GM21423 (cell line): Measurements from ENCODE around the gene NINJ1.
A peak's percentile ranks its signal among the peaks of the same experiment; 100 is the strongest.
"Not testable (repeated sequence)": the region's sequence is repeated elsewhere in the genome, so short reads cannot be mapped to it uniquely, and the experiment has no call there.

Experiments used
- ATAC-seq: cut with Tn5 transposase; IDR thresholded peaks from one replicate; pipeline ENCODE4 v1.9.1; 2021; ENCODE audit warnings: mild to moderate bottlenecking, moderate library complexity; ENCODE audit not compliant: unreplicated experiment

The NINJ1 gene

DNA sequence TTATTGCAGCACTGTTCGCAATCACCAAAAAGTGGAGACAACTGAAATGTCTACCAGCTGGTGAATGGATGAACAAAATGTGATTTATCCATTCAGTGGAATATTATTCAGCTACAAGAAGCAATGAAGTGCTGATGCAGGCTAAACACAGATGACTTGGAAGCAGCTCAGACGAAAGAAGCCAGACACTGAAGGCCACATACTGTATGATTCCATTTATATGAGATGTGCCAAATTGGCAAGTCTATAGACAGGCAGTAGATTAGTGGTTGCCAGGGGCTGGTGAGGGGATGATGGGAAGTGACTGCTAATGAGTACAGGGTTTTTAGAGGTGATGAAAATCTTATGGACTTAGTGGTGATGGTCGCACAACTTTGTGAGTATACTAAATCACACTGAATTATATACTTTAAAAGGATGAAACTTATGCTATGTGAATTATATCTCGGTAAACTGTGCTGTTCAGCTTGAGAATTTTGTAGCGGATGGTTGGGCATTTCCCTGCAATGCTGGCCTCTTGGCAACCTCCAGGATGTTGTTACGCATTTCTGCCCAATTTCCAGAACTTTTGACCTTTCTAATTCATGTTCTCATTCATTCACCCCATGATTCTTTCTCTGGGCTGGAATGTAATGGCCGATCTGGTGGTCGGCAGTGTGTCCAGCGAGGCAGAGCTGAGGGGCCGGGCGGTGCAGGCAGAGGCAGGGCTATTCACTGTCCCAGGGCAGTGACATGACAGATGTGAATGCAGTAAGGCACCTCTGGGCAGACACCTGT lies 27.9 kb upstream of the NINJ1 start:
- no peak for ATAC-seq

DNA sequence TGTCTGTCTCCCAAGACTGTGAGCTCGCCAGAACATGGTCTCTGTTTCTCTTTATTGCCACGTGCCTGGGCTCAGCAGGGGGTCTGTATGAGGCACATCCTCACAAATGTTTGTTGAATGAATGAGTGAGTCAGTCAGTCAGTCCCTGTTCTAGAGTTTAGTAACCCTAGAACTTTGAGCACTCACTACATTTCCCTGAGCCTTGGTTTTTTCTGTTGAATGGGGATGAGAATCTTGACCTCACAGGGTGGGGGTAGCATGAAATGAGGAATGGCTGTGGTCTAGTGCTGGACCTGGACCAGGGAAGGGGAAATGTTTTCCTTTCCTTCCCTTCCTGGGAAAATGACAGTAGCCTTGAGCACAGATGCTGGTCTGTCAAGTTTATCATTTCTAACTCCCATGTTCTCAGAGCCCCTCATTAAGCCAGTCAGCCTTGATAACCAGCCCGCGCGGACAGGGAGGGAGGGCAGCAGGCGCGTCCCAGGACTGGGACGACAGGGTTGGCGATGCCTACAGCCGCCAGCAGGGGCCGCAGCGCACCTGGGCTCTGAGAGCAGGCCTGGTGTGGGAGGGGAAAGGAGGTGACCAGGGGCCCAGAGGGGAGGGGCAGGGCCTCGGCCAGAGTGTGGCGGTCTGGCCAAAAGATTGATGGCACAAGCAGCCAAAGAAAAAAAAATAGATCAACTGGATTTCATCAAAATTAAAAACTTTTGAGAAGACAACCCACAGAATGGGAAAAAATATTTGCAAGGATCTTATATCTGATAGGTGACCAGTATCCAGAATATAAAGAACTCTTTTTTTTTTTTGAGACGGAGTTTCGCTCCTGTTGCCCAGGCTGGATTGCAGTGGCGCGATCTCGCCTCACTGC lies 25.8 kb upstream of the NINJ1 start:
- ATAC-seq, result peak; percentile 83

DNA sequence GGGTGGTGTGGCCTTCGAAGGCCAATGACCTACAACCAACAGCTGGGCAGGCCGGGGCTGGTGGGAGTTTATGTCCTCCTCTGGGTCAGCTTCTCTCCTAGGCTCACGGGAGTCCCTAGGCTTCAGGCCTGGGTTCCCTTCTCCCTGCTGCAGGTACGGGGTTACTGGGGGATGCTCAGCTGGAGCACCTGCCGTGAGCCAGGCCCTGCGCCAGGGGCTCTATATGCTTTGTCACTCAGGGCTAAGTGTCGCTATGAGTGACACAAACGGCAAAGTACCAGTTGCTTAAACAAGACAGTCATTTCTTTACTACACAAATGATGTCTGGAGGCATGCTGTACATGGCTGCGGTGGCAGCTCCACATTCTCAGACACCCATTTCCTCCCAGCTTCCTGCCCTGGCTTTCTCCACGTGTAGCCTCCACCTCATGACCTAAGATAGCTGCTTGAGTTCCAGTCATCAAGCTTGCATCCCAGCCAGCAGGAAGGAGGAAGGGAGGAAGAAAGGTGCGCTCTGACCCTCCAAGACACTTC lies 22.5 kb upstream of the NINJ1 start:
- no peak for ATAC-seq

DNA sequence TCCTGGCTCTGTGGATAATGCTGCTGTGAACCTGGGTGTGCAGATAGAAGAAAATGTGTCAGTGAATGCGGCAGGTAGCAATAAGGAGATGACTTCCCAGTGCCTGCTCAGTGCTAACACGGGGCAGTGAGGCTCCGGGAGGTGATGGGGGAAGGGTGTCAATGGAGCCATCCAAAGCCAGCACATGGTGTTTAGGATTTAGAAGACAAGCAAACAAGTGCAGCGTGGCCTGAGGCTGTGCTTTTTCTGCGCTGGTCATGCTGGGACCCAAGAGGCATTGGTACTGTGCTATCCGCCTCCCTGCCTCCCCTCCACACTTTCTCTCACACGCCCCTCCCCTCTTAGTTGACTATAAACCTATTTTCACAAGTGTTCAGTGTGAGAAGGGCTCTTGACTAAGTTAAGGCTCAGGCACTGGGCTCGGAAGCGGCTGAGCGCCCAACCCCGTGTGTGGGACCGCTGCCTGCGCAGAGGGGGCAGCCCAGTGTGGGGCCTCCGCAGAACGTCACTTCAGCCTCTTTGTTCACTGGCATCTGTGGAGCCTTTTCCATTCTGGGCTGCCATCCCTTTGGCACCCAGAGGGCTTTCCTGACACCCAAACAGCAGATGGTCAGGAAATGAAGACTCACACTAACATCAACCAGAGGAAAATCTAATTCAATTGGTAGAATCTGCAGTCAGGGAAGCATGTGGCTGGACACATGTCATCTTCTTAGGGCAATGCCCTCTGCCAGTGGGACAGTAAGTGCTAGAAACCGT lies 21.8 kb upstream of the NINJ1 start:
- ATAC-seq, result no peak

DNA sequence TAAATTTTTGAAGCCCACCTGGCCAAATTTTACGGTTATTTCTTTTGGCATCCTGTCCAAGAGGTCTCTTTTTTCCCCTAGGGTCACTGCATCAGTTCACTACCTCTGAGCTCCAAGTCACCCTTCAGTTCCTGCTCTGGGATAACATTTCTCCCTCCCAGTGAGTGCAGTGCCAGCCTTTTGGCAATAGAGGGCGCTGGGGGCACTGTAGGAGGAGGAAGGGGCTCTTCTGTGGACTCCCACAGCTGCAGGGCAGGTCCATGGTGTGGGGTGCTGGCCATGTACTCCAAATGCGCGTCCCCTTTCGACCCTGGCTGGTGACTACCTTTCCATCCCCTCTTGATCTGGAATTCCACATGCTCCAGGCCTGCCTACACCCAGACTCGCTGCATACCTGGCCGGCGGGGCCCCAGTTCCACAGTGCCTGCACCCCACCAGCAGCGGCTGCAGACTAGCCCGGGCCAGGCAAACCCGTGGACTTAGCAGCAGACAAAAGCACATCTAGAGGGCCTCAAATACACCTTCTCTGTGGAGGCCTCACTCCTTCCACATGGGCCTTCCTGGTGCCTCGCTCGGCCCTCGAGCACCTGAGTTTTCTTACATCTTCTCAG lies 20.3 kb upstream of the NINJ1 start:
- ATAC-seq, result no peak

DNA sequence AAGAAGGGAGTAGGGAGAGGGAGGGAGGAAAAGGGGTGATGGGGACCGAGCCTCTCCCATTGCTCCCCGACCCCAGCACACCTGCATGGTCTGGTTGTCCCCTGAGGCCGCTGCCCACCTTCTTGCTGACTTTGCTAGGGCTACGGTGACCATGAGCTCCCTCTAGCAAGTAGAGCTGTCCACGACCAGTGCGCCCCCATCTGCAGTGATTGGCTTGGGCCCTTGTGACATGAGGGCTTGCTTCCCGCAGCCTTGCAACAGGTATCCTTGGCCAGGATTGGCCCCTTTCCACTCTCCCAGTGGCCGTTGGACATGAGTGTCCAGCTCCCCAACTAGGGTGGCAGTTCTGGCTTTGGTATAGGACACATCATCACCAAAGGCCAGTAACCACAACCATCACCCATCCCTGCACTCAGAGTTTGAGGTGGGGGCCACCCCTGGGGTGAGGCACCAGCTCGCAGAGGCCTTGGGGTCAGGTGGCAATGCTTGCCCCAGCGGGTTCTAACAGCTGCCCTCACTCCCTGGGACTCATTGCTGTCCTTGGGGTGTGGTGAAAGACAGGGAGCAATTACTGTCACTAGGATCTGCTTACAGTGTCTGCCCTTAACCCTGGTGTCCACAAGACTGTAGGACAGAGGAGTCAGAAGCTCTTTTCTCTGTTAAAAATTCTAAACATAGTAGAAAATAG lies 17.2 kb upstream of the NINJ1 start:
- ATAC-seq, result no peak

DNA sequence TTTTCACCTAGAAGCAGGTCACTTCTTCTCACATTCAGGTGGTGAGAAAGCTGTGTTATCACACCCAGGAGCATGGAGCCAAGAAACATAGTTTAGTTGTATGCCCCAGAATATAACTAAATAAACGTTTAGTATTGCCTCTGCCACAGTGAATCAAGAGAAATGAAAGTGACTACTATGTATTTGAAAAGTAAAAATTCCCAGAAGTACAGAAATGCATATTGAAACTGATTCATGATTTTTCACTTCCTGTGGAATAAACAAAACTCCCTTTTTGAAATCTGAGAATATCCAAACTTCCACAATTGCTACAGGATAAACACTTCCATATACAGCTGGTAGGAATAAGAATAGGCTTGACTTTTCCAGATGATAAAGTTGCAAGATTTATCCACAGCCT lies 15.3 kb upstream of the NINJ1 start:
- ATAC-seq, result no peak

DNA sequence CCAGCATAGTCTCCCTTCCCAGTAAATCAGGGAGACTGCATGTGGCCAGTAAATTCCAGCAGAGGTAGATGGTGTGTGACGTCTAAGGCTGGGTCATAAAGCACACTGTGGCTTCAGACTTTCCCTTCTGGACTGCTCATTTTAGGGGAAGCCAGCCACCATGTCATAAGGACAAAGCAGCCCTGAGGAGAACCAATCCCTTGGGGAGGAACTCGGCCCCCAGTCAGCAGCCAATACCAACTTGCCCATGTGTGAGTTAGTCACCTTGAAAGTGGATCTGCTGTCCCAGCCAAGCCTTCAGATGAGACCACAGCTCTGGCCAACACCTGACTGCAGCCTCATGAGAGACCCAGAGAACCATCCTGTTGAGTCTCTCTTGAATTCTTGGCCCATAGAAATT lies 14.7 kb upstream of the NINJ1 start:
- ATAC-seq, result no peak

DNA sequence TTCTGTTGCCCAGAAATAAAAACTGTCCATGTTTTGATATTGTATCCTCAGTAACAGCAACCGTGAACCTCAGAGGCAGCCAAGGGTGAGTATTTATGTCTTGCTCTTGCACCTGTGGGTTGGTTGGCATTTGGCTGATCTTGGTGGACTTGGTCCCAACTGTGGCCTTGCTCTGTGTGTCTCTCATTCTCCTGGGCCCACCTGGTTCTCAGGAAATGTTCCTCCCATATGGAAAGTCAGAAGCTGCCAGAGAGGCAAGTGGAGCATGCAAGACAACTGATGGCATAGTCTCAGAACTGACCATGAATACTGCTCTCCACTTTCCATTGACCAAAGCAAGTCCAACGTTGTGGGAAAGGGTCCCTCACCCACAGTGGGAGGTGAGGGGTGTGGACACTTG lies 13.6 kb upstream of the NINJ1 start:
- no peak for ATAC-seq

DNA sequence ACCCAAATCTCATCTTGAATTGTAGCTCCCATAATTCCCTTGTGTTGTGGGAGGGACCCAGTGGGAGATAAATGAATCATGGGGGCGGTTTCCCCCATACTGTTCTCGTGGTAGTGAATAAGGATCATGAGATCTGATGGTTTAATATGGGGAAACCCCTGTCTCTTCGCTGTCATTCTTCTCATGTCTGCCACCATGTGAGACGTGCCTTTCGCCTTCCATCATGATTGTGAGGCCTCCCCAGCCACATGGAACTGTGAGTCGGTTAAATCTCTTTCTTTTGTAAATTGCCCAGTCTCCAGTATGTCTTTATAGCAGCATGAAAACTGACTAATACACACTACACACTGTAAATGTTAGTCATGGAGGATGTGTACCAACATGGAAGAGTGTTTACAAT lies 12.6 kb upstream of the NINJ1 start:
- not testable (repeated sequence) for ATAC-seq

DNA sequence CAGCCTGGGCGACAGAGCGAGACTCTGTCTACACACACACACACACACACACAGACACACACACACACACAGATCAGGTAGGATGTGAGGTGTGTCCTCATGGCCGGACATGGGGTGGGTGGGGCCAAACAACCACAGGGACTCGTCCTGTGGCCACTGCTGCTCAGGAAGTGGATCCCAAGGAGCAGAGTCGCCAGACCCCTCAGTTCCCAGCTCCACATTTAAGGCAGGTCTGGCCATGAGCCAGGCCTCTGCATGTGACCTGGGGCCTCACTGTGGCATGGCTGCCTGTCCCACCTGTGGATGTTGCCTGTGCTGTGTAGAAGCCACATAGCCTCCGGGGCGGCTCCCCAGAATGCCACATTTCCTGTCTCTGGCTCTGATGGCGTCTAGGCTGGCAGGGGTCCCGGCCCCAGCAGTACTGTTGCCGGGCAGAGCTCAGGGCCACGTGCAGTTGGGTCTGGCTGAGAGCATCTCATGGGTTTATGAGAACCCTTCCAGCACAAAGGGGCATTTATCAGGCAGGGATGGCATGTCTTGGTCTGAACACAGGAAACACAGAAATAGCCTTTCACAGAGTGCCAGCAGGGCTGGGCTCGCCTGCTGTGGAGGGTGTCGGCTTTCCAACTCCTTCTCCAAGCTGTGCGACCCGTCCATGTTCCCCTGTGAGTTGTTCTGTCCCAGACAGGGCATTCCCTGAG lies 9.9 kb upstream of the NINJ1 start:
- no peak for ATAC-seq

DNA sequence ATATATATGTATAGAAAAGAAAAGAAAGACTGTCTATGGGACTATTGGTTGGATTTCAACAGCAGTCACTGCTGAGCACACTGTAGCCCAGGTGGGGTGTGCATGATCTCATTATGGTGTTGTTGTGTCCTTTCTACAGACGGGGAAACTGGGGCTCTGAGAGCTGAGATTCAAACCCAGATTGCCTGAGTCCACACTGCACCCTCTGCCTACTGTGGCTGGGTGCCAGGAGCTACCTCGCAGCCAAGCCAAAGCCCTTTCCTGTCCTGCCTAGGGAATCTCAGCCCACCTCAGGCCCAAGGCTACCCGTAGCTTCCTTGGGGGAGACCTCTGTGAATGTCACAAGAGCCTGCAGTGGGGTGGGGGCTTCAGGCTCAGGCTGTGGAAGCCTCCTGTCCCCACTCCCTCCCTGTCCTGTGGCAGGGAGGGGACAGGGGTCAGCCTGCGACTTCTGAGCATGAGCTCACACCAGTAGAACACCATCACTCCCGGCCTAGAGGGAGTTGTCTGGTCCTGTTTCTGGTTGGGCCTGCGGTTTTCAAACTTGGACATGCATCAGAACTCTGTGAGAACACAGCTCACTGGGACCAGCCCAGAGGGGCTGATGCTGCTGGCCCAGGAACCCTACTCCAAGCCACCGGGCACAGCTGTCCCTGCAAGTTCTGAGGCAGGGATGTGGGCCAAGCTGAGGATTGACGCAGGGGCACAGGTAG lies 7.9 kb upstream of the NINJ1 start:
- no peak for ATAC-seq

DNA sequence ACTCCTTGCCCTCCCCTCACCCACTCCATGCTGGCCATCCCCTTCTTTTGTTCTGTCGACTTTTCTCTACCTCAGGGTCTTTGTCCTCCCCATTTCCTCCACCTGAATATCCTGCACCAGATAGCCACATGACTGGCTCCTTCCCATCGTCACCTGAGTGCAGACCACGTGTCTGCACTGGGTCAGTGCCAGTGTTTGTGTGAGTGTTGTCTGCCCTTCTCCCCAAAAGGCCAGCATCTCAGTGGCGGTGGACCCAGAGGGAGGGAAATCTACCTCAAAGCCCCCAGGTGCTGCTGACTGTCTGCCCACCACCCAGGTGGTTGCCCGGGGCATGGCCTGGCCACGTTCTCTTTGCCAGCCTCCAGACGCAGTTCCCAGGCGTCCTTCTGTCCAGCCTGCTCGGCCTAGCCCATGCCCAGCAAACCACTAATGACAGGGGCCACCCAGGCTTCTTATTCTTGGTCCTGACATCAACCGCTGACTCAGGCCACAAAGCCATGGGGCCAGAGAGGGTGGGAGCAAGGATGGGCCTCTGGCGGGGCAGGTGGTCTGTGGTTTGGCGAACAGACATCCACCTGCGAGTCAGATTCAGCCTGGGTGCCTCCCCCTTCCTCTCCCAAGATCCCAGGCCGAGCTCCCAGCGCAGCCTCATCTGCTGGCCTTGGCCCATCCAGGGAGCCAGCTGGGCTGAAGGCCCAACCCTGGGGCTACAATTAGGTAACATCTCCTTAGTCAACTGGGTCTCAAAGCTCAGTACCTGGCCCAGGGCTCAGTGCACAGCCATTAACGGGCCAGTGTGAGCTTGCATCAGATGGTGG lies 5.5 kb upstream of the NINJ1 start:
- no peak for ATAC-seq

DNA sequence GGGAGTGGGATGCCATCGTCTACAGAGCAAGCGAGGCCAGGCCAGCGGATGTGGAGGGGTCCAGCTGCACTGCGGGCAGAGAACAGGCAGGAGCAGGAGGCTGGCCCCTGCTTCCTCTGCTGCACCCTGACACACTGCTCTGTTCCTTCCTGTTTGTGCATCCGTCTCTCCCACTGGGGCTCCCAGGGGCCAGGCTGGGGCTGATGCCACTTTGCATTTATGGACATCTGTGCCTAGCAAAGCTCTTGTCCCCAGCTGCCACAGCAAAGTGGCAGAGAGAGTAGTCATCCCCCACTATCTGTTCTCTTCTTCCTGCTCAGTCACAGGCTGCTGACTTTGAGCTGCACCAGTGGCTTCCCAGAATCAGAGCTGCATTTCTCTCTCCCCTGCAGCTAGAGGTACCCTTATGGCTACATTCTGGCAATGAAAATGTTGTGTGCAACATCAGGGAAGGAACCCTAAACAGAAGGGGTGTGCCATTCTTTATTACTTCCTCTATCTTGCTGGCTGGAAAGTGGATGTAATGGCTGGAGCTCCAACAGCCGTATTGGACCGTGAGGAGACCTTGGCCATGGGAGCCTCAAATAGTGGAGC lies 4.2 kb upstream of the NINJ1 start:
- ATAC-seq, result no peak

DNA sequence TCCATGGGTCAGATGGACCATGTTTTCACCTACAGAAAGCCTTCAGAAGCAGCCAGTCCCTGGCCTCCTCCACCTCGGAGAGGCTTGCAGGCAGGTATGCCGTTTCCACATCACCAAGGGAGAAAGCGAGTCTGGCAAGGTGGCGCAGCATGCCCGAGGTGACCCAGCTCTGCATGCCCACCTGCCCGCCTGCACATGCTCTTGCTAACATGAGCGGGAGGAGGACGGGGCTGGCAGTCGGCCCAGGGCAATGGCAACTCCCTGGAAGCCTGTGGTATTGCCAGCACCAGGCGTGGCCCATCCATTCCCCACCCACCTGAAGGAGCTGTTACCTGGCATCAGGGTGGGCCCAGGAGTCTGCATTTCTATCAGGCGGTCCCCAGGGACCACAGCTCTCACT lies 3.3 kb upstream of the NINJ1 start:
- ATAC-seq, result no peak

DNA sequence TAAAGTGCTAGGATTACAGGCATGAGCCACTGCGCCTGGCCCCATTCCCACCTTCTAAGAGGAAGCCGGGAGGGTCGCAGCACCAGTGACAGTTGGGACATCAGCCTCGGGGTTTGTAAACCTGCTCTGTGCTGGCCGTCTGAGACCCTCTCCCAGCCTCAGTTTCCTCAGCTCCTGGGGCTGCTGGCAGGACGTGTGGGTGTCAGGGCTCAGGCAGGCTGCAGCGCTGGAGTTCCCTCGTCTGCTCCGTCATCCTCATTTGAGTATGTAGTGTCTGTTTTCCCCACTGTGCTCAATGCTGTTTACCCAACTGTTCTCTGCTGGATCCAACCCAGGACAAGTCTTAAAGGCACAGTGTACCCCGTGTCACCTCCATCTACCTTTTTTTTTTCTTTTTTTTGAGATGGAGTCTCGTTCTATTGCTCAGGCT lies 2.0 kb upstream of the NINJ1 start:
- no peak for ATAC-seq

DNA sequence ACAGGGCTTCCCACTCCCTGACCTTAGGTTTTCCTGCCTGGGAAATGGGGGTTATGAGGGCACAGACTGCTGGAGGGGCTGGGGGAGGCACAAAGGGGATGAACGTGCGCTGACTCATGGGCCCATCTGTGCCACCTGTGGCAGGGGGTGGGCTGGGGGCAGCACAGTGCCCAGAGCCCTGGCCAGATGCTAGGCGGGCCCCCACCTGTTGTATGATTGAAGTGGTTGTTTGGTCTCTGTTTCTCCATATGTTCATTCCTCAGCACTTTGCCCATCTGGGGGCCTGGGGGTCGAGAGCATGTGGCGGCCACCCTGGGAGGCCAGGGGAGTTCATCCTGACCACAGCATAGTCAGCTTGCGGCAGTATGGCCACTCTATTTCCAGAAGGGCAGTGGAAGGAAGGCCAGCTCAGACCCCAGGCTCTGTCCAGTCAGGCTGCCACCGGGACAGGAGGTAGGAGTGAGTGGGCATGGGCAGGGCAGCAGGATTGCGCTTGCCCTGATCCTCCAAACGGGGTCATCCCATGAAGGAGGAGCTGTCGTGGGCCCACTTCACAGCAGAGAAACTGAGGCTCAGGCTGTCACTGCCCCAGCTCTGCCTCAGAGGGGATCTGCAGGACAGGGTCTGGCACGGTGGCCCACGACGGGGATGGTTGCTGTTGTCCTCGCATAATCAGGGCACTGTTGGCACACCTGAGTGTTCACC lies 841 bp upstream of the NINJ1 start:
- no peak for ATAC-seq
